BJ (cell line): ENCODE data around the gene CHURC1. TPM values are rescaled to one million over a fixed set of nuclear protein-coding genes. Genes with fewer than 3 reads are reported as not detected.

Source experiments
- CTCF ChIA-PET: fragments of 350-600 bp; formaldehyde crosslinking; extraction: SDS; loops from one replicate; lab custom pipeline; 2021; ENCODE audit warnings: antibody characterized with exemption, inconsistent platforms; lab: Yijun Ruan, JAX
- POLR2A ChIA-PET: fragments of 300-600 bp; sonication (Branson Sonifier 250); formaldehyde crosslinking; extraction: SDS; loops from one replicate; lab custom pipeline; 2021; ENCODE audit warnings: antibody characterized with exemption; lab: Charles Lee
- DNase-seq: peaks from one replicate; pipeline ENCODE4 v3.0.0-alpha.2; 2011; ENCODE audit warnings: low read depth
- H3K27me3 ChIP-seq: 2 replicates; pipeline ENCODE4 v1.6.0; 2011; ENCODE audit warnings: low read length; ENCODE audit not compliant: control insufficient read depth, insufficient read depth
- H3K36me3 ChIP-seq: 2 replicates; pipeline ENCODE4 v1.5.1; 2011; ENCODE audit warnings: low read length; ENCODE audit not compliant: control insufficient read depth, insufficient read depth
- H3K4me3 ChIP-seq: 2 replicates; pipeline ENCODE4 v1.5.1; 2011; ENCODE audit warnings: low read depth, mild to moderate bottlenecking, control low read depth, low read length
- CTCF ChIP-seq: IDR thresholded peaks from 2 replicates; pipeline ENCODE4 v1.5.1; 2011; ENCODE audit warnings: low read depth, mild to moderate bottlenecking, control low read depth, inconsistent platforms, low read length, moderate library complexity; ENCODE audit not compliant: insufficient read depth
- polyA plus RNA-seq: library from polyadenylated mRNA; depleted of rRNA; stranded (reverse); fragments of >200 nt; gene quantifications from 2 replicates; pipeline ENCODE4 v1.2.3, GENCODE V29; 2011

The CHURC1 gene
- polyA plus RNA-seq, 1 experiment = 30.6 TPM

GRCh38 chr14:64885559-64885958 is 28.7 kb upstream of the CHURC1 start:
- H3K27me3 ChIP-seq = peaks cover 30% of the 10 kb centered on the region
- H3K36me3 ChIP-seq = no peaks in the 10 kb centered on the region
- ChIA-PET POLR2A (no interaction called here), CTCF (interaction anchor here (8.2 kb wide), 1 partner anchor 64 kb away, joined by 131 read pairs; no protein-coding TSS in a partner anchor)
- no peak for TF ChIP-seq CTCF
- H3K4me3 ChIP-seq = no peak overlapping the region
- DNase-seq = no peak

GRCh38 chr14:64889352-64889751 is 24.9 kb upstream of the CHURC1 start:
- DNase-seq = no peak
- no peak overlapping the region for H3K4me3 ChIP-seq
- H3K27me3 ChIP-seq = peaks cover 16% of the 10 kb centered on the region
- ChIA-PET CTCF (interaction anchor here (0.9 to 8.2 kb wide), 8 partner anchors 9 to 218 kb away, joined by 3 to 131 read pairs (median 24); no protein-coding TSS in a partner anchor), POLR2A (no interaction called here)
- TF ChIP-seq CTCF = no peak
- H3K36me3 ChIP-seq = no peaks in the 10 kb centered on the region

- Histone ChIP-seq H3K4me3 (no peak overlapping the region), H3K27me3 (peaks cover 7% of the 10 kb centered on the region), H3K36me3 (no peaks in the 10 kb centered on the region)
- no peak for DNase-seq
- no peak for TF ChIP-seq CTCF
- ChIA-PET CTCF (interaction anchor here (0.8 to 8.2 kb wide), 45 partner anchors 10 to 550 kb away, joined by 3 to 131 read pairs (median 6); partner anchors contain the start of genes PLEKHG3 and SPTB), POLR2A (no interaction called here)
Observed at GRCh38 chr14:64891173-64891838, 22.9 kb upstream of the CHURC1 start.

GRCh38 chr14:64891839-64892375 is 22.3 kb upstream of the CHURC1 start:
- peak; percentile 50 for TF ChIP-seq CTCF
- CTCF ChIA-PET = interaction anchor here (0.7 to 8.2 kb wide), 47 partner anchors 8 to 550 kb away, joined by 3 to 131 read pairs (median 6); partner anchors contain the start of genes PLEKHG3 and SPTB
- POLR2A ChIA-PET = interaction anchor here (0.5 kb wide), 1 partner anchor 11 kb away, joined by 5 read pairs; no protein-coding TSS in a partner anchor
- peaks cover 5% of the 10 kb centered on the region; the same call in 1 of the 2 replicates for H3K27me3 ChIP-seq
- DNase-seq = no peak
- H3K36me3 ChIP-seq = no peaks in the 10 kb centered on the region
- no peak overlapping the region for H3K4me3 ChIP-seq

- no peaks in the 10 kb centered on the region for H3K36me3 ChIP-seq
- no peak for TF ChIP-seq CTCF
- CTCF ChIA-PET = interaction anchor here (0.6 to 3.6 kb wide), 5 partner anchors 8 to 228 kb away, joined by 3 to 25 read pairs (median 5); no protein-coding TSS in a partner anchor
- DNase-seq = no peak
- 0 out of 2 replicates have a peak, but pooled peaks cover 5% of the 10 kb centered on the region for H3K27me3 ChIP-seq
- POLR2A ChIA-PET = no interaction called here
- H3K4me3 ChIP-seq = no peak overlapping the region
Observed at GRCh38 chr14:64899958-64900357, 14.3 kb upstream of the CHURC1 start.
